Measurements from ENCODE around the gene CRK. TPM values are rescaled to one million over a fixed set of nuclear protein-coding genes. Genes with fewer than 3 reads are reported as not detected.
A peak's percentile ranks its signal among the peaks of the same experiment; 100 is the strongest.
"Not testable (repeated sequence)": the region's sequence is repeated elsewhere in the genome, so short reads cannot be mapped to it uniquely, and the experiment has no call there.

Gene CRK
- total RNA-seq, 2 experiments from 2014 or later = 17.5 to 18.4 TPM

- ChIA-PET POLR2A (no interaction called here), CTCF (interaction anchor here (0.5 to 1.0 kb wide), 4 partner anchors 23 to 124 kb away, joined by 3 to 4 read pairs (median 3); no protein-coding TSS in a partner anchor)
- Mint-ChIP-seq H3K4me3 (no peak overlapping the region), H3K27me3 (no peaks in the 10 kb centered on the region), H3K4me1 (peaks cover 3% of the 10 kb centered on the region), H3K27ac (no peak overlapping the region), H3K36me3 (ENCODE audit: low read depth) (peaks cover 36% of the 10 kb centered on the region), H3K9me3 (no peaks in the 10 kb centered on the region)
- no peak for DNase-seq
These were observed 32.4 kb downstream of the CRK start for GRCh38 chr17:1423456-1424135.

GRCh38 chr17:1422885-1423284 is 33.1 kb downstream of the CRK start:
- ChIA-PET CTCF (interaction anchor here (0.5 to 0.8 kb wide), 2 partner anchors 22 to 23 kb away, joined by 3 to 4 read pairs; no protein-coding TSS in a partner anchor), POLR2A (no interaction called here)
- Mint-ChIP-seq H3K4me1 (peaks cover 3% of the 10 kb centered on the region), H3K27ac (peak overlapping the region; percentile 56), H3K9me3 (no peaks in the 10 kb centered on the region), H3K36me3 (ENCODE audit: low read depth) (peaks cover 38% of the 10 kb centered on the region), H3K27me3 (no peaks in the 10 kb centered on the region), H3K4me3 (no peak overlapping the region)
- no peak for DNase-seq

- Mint-ChIP-seq H3K9me3 (no peaks in the 10 kb centered on the region), H3K27me3 (no peaks in the 10 kb centered on the region), H3K36me3 (ENCODE audit: low read depth) (peaks cover 40% of the 10 kb centered on the region), H3K4me3 (no peak overlapping the region), H3K27ac (no peak overlapping the region), H3K4me1 (peaks cover 3% of the 10 kb centered on the region)
- ChIA-PET POLR2A (no interaction called here), CTCF (no interaction called here)
- no peak for DNase-seq
These were observed 34.6 kb downstream of the CRK start for GRCh38 chr17:1421470-1421869.

GRCh38 chr17:1420981-1421380 is 35.1 kb downstream of the CRK start:
- H3K4me1 Mint-ChIP-seq = peaks cover 3% of the 10 kb centered on the region

GRCh38 chr17:1420163-1420562 is 35.9 kb downstream of the CRK start:
- no peak overlapping the region for H3K4me3 Mint-ChIP-seq
- CTCF ChIA-PET = interaction anchor here (1.2 kb wide), 1 partner anchor 68 kb away, joined by 4 read pairs; no protein-coding TSS in a partner anchor
- peaks cover 28% of the 10 kb centered on the region for H3K36me3 Mint-ChIP-seq (ENCODE audit: low read depth)
- H3K27ac Mint-ChIP-seq = no peak overlapping the region
- H3K4me1 Mint-ChIP-seq = no peaks in the 10 kb centered on the region
- no peak for DNase-seq
- no peaks in the 10 kb centered on the region for H3K27me3 Mint-ChIP-seq
- H3K9me3 Mint-ChIP-seq = no peaks in the 10 kb centered on the region
- POLR2A ChIA-PET = no interaction called here

More at GRCh38 chr17:1420981-1421380, 35.1 kb downstream of the CRK start:
- no peak overlapping the region for H3K27ac Mint-ChIP-seq
- DNase-seq = no peak
- ChIA-PET POLR2A (no interaction called here), CTCF (no interaction called here)
- peaks cover 37% of the 10 kb centered on the region for H3K36me3 Mint-ChIP-seq (ENCODE audit: low read depth)
- no peak overlapping the region for H3K4me3 Mint-ChIP-seq
- H3K27me3 Mint-ChIP-seq = no peaks in the 10 kb centered on the region
- H3K9me3 Mint-ChIP-seq = no peaks in the 10 kb centered on the region

GRCh38 chr17:1418476-1418875 is 37.6 kb downstream of the CRK start:
- H3K36me3 Mint-ChIP-seq (ENCODE audit: low read depth) = peaks cover 26% of the 10 kb centered on the region
- H3K9me3 Mint-ChIP-seq, H3K27me3 Mint-ChIP-seq, POLR2A ChIA-PET, H3K27ac Mint-ChIP-seq, DNase-seq, H3K4me1 Mint-ChIP-seq, CTCF ChIA-PET, H3K4me3 Mint-ChIP-seq: not testable (repeated sequence)

GRCh38 chr17:1416414-1416813 is 39.6 kb downstream of the CRK start:
- H3K9me3 Mint-ChIP-seq = no peaks in the 10 kb centered on the region
- H3K4me3 Mint-ChIP-seq = no peak overlapping the region
- no peak for DNase-seq
- peaks cover 11% of the 10 kb centered on the region for H3K36me3 Mint-ChIP-seq (ENCODE audit: low read depth)
- H3K27me3 Mint-ChIP-seq = no peaks in the 10 kb centered on the region
- ChIA-PET CTCF (interaction anchor here (0.6 to 0.9 kb wide), 3 partner anchors 18 to 51 kb away, joined by 3 to 7 read pairs (median 3); no protein-coding TSS in a partner anchor), POLR2A (interaction anchor here (0.6 kb wide), 1 partner anchor 34 kb away, joined by 3 read pairs; no protein-coding TSS in a partner anchor)
- H3K27ac Mint-ChIP-seq = no peak overlapping the region
- peaks cover 2% of the 10 kb centered on the region for H3K4me1 Mint-ChIP-seq

- ChIA-PET POLR2A (no interaction called here), CTCF (interaction anchor here (0.5 to 0.8 kb wide), 2 partner anchors 10 to 90 kb away, joined by 3 read pairs; no protein-coding TSS in a partner anchor)
These were observed 41.4 kb downstream of the CRK start for GRCh38 chr17:1414634-1415033.

GRCh38 chr17:1414001-1414574 is 41.9 kb downstream of the CRK start:
- POLR2A ChIA-PET = no interaction called here
- CTCF ChIA-PET = no interaction called here

More at GRCh38 chr17:1414634-1415033, 41.4 kb downstream of the CRK start:
- no peaks in the 10 kb centered on the region for H3K27me3 Mint-ChIP-seq
- H3K4me1 Mint-ChIP-seq = peaks cover 2% of the 10 kb centered on the region
- H3K9me3 Mint-ChIP-seq = no peaks in the 10 kb centered on the region
- H3K27ac Mint-ChIP-seq = no peak overlapping the region
- no peak overlapping the region for H3K4me3 Mint-ChIP-seq
- peaks cover 6% of the 10 kb centered on the region for H3K36me3 Mint-ChIP-seq (ENCODE audit: low read depth)
- no peak for DNase-seq

GRCh38 chr17:1413281-1413791 is 42.7 kb downstream of the CRK start:
- H3K27me3 Mint-ChIP-seq = no peaks in the 10 kb centered on the region
- H3K4me1 Mint-ChIP-seq = peaks cover 2% of the 10 kb centered on the region
- no peak overlapping the region for H3K4me3 Mint-ChIP-seq
- no peaks in the 10 kb centered on the region for H3K9me3 Mint-ChIP-seq
- H3K27ac Mint-ChIP-seq = no peak overlapping the region
- peaks cover 6% of the 10 kb centered on the region for H3K36me3 Mint-ChIP-seq (ENCODE audit: low read depth)
- CTCF ChIA-PET = no interaction called here
- POLR2A ChIA-PET = no interaction called here
- DNase-seq = no peak

More at GRCh38 chr17:1414001-1414574, 41.9 kb downstream of the CRK start:
- H3K36me3 Mint-ChIP-seq (ENCODE audit: low read depth) = peaks cover 6% of the 10 kb centered on the region
- H3K27me3 Mint-ChIP-seq = no peaks in the 10 kb centered on the region
- peaks cover 2% of the 10 kb centered on the region for H3K4me1 Mint-ChIP-seq
- no peaks in the 10 kb centered on the region for H3K9me3 Mint-ChIP-seq
- no peak overlapping the region for H3K4me3 Mint-ChIP-seq
- H3K27ac Mint-ChIP-seq = no peak overlapping the region
- no peak for DNase-seq

- ChIA-PET POLR2A (no interaction called here), CTCF (interaction anchor here (0.9 kb wide), 1 partner anchor 10 kb away, joined by 3 read pairs; no protein-coding TSS in a partner anchor)
- Mint-ChIP-seq H3K27me3 (no peaks in the 10 kb centered on the region), H3K4me3 (no peak overlapping the region), H3K9me3 (no peaks in the 10 kb centered on the region), H3K4me1 (peaks cover 2% of the 10 kb centered on the region), H3K36me3 (ENCODE audit: low read depth) (peaks cover 3% of the 10 kb centered on the region), H3K27ac (no peak overlapping the region)
- no peak for DNase-seq
These were observed 43.6 kb downstream of the CRK start for GRCh38 chr17:1412185-1413110.

GRCh38 chr17:1402262-1402586 is 53.8 kb downstream of the CRK start:
- no peak overlapping the region for H3K4me3 Mint-ChIP-seq
- H3K9me3 Mint-ChIP-seq = no peaks in the 10 kb centered on the region
- no peak overlapping the region for H3K27ac Mint-ChIP-seq
- peaks cover 19% of the 10 kb centered on the region for H3K36me3 Mint-ChIP-seq (ENCODE audit: low read depth)
- no peaks in the 10 kb centered on the region for H3K27me3 Mint-ChIP-seq
- CTCF ChIA-PET = interaction anchor here (0.6 to 1.6 kb wide), 5 partner anchors 9 to 244 kb away, joined by 3 to 5 read pairs (median 5); partner anchors contain the start of gene SCARF1
- no peak for DNase-seq
- POLR2A ChIA-PET = no interaction called here
- H3K4me1 Mint-ChIP-seq = peaks cover 15% of the 10 kb centered on the region

All from activated CD4-positive, alpha-beta T cell treated with anti-CD3 and anti-CD28 coated beads, Interleukin-2, amount 10 ng/mL, durations not matched to agents 7 days and 5 days (primary cell).